Neutrophil (primary cell): ENCODE results near the gene KLHDC3.

ENCODE experiments used
- H3K27ac ChIP-seq: fragments of 200-600 bp; sonication (generic); 2 replicates; pipeline ENCODE4 v1.5.1; 2016; ENCODE audit warnings: mild to moderate bottlenecking, moderate library complexity
- H3K27me3 ChIP-seq: fragments of 200-600 bp; sonication (generic); 2 replicates; pipeline ENCODE4 v1.6.0; 2016; ENCODE audit warnings: mild to moderate bottlenecking
- H3K36me3 ChIP-seq: fragments of 200-600 bp; sonication (generic); 2 replicates; pipeline ENCODE4 v1.5.1; 2017
- H3K4me1 ChIP-seq, 2 experiments: fragments of 200-600 bp in 1 of 2; sonication (generic) in 1 of 2; 1 replicate in 1 of 2; 2 replicates in 1 of 2; pipeline versions ENCODE4 v1.5.1 to v1.6.1; 2013 to 2016; ENCODE audit warnings: low read depth in 1 of 2, low read length in 1 of 2, mild to moderate bottlenecking in 1 of 2, moderate library complexity in 1 of 2; ENCODE audit not compliant: control insufficient read depth in 1 of 2, insufficient read depth in 1 of 2
- H3K4me3 ChIP-seq, 2 experiments: fragments of 200-600 bp in 1 of 2; sonication (generic) in 1 of 2; 1 replicate in 1 of 2; 2 replicates in 1 of 2; pipeline ENCODE4 v1.5.1; 2013 to 2016; ENCODE audit warnings: low read depth in 1 of 2, low read length in 1 of 2, mild to moderate bottlenecking in 1 of 2, moderate library complexity in 1 of 2
- H3K9me3 ChIP-seq: fragments of 200-600 bp; sonication (generic); 2 replicates; pipeline ENCODE4 v1.5.1; 2016
- CTCF ChIP-seq: fragments of 200-600 bp; sonication (generic); IDR thresholded peaks from 2 replicates; pipeline ENCODE4 v1.5.1; 2016; ENCODE audit warnings: antibody characterized with exemption

KLHDC3 gene

GRCh38 chr6:43045371-43045930 is 31.4 kb downstream of the KLHDC3 start:
- Histone ChIP-seq H3K4me1 (peaks cover 0 to 4% of the 10 kb centered on the region in 2 experiments), H3K4me3 (no peak overlapping the region), H3K9me3 (no peaks in the 10 kb centered on the region), H3K36me3 (peaks cover 89% of the 10 kb centered on the region), H3K27ac (no peak overlapping the region), H3K27me3 (no peaks in the 10 kb centered on the region)
- no peak for TF ChIP-seq CTCF

- Histone ChIP-seq H3K36me3 (peaks cover 69% of the 10 kb centered on the region), H3K4me3 (no peak overlapping the region), H3K27me3 (no peaks in the 10 kb centered on the region), H3K9me3 (no peaks in the 10 kb centered on the region), H3K4me1 (peaks cover 2 to 10% of the 10 kb centered on the region in 2 experiments), H3K27ac (no peak overlapping the region)
- TF ChIP-seq CTCF = no peak
Measured at GRCh38 chr6:43047998-43048397, 33.9 kb downstream of the KLHDC3 start.

GRCh38 chr6:43050981-43051380 is 36.9 kb downstream of the KLHDC3 start:
- peaks cover 12 to 19% of the 10 kb centered on the region in 2 experiments for H3K4me1 ChIP-seq
- TF ChIP-seq CTCF = no peak
- H3K9me3 ChIP-seq = no peaks in the 10 kb centered on the region
- H3K27me3 ChIP-seq = no peaks in the 10 kb centered on the region
- no peak overlapping the region for H3K4me3 ChIP-seq
- H3K27ac ChIP-seq = no peak overlapping the region
- peaks cover 40% of the 10 kb centered on the region for H3K36me3 ChIP-seq

GRCh38 chr6:43052225-43052841 is 38.3 kb downstream of the KLHDC3 start:
- Histone ChIP-seq H3K4me1 (peaks cover 12 to 19% of the 10 kb centered on the region in 2 experiments), H3K9me3 (no peaks in the 10 kb centered on the region), H3K36me3 (peaks cover 26% of the 10 kb centered on the region), H3K27ac (peak overlapping the region; percentile 88), H3K4me3 (no peak overlapping the region), H3K27me3 (no peaks in the 10 kb centered on the region)
- TF ChIP-seq CTCF = no peak

- H3K27me3 ChIP-seq = no peaks in the 10 kb centered on the region
- H3K27ac ChIP-seq = peak overlapping the region; percentile 88
- TF ChIP-seq CTCF = no peak
- peaks cover 12 to 19% of the 10 kb centered on the region in 2 experiments for H3K4me1 ChIP-seq
- H3K36me3 ChIP-seq = peaks cover 21% of the 10 kb centered on the region
- no peaks in the 10 kb centered on the region for H3K9me3 ChIP-seq
- H3K4me3 ChIP-seq = peak overlapping the region; percentile 74 to 84
Measured at GRCh38 chr6:43052842-43053544, 38.9 kb downstream of the KLHDC3 start.
